Activated T-helper 1 cell treated with anti-CD3 and anti-CD28 coated beads, Interleukin-12 subunit alpha, Interleukin-12 subunit beta, Interleukin-2, Interleukin-4 antibody, amounts not matched to agents 30 ng/mL and 10 ng/mL and 1 ng/mL, durations not matched to agents 14 hours and 24 hours and 36 hours (primary cell): ENCODE data around the gene TSTD2. TPM values are rescaled to one million over a fixed set of nuclear protein-coding genes. Genes with fewer than 3 reads are reported as not detected.
"Not testable (repeated sequence)": the region's sequence is repeated elsewhere in the genome, so short reads cannot be mapped to it uniquely, and the experiment has no call there.

ENCODE experiments used
- DNase-seq: peaks from one replicate; pipeline ENCODE4 v3.0.0; 2021; ENCODE audit warnings: low spot score
- H3K27ac Mint-ChIP-seq: one replicate; pipeline ENCODE4 v1.8.0; 2021; ENCODE audit warnings: mild to moderate bottlenecking, mixed read lengths
- H3K27me3 Mint-ChIP-seq: one replicate; pipeline ENCODE4 v1.8.0; 2022; ENCODE audit warnings: mild to moderate bottlenecking, moderate library complexity, mixed read lengths; ENCODE audit not compliant: insufficient read depth
- H3K36me3 Mint-ChIP-seq: one replicate; pipeline ENCODE4 v1.8.0; 2021; ENCODE audit warnings: low read depth, mixed read lengths
- H3K4me1 Mint-ChIP-seq: one replicate; pipeline ENCODE4 v1.8.0; 2021; ENCODE audit warnings: low read depth, mixed read lengths
- H3K4me3 Mint-ChIP-seq: one replicate; pipeline ENCODE4 v1.8.0; 2021; ENCODE audit warnings: mild to moderate bottlenecking, moderate library complexity, mixed read lengths
- H3K9me3 Mint-ChIP-seq: one replicate; pipeline ENCODE4 v1.8.0; 2021; ENCODE audit warnings: mixed read lengths
- intact Hi-C: fragments of 100-400 bp; cut with micrococcal nuclease; formaldehyde crosslinking; loops from one replicate; pipeline ENCODE4 v1.15.1; 2024
- total RNA-seq: library from RNA; stranded (reverse); gene quantifications from 2 replicates; pipeline ENCODE4 v1.2.3, GENCODE V29; 2022

The TSTD2 gene
- total RNA-seq, 1 donor from 2014 or later = 16.4 TPM

- H3K27ac Mint-ChIP-seq, H3K27me3 Mint-ChIP-seq, H3K9me3 Mint-ChIP-seq, DNase-seq, H3K4me3 Mint-ChIP-seq, H3K36me3 Mint-ChIP-seq, H3K4me1 Mint-ChIP-seq: not testable (repeated sequence)
- intact Hi-C loops = loop anchor here (5.0 kb wide), 1 partner anchor 393 kb away; no protein-coding TSS in a partner anchor
These were observed 59.0 kb downstream of the TSTD2 start for GRCh38 chr9:97574101-97574571.

- H3K9me3 Mint-ChIP-seq = no peaks in the 10 kb centered on the region
- H3K4me1 Mint-ChIP-seq = peaks cover 9% of the 10 kb centered on the region
- no peak for DNase-seq
- no peak overlapping the region for H3K27ac Mint-ChIP-seq
- no peaks in the 10 kb centered on the region for H3K36me3 Mint-ChIP-seq
- no peak overlapping the region for H3K4me3 Mint-ChIP-seq
- no peaks in the 10 kb centered on the region for H3K27me3 Mint-ChIP-seq
- intact Hi-C loops = loop anchor here (5.0 kb wide), 1 partner anchor 394 kb away; no protein-coding TSS in a partner anchor
These were observed 59.6 kb downstream of the TSTD2 start for GRCh38 chr9:97573482-97574073.

GRCh38 chr9:97572892-97573365, 60.2 kb downstream of the TSTD2 start:
- DNase-seq = no peak
- Mint-ChIP-seq H3K27me3 (no peaks in the 10 kb centered on the region), H3K36me3 (peaks cover 2% of the 10 kb centered on the region), H3K4me3 (no peak overlapping the region), H3K4me1 (peaks cover 11% of the 10 kb centered on the region), H3K27ac (no peak overlapping the region), H3K9me3 (no peaks in the 10 kb centered on the region)
- intact Hi-C loops = loop anchor here (5.0 kb wide), 1 partner anchor 394 kb away; no protein-coding TSS in a partner anchor

GRCh38 chr9:97572196-97572891, 60.8 kb downstream of the TSTD2 start:
- Mint-ChIP-seq H3K4me1 (peaks cover 14% of the 10 kb centered on the region), H3K4me3 (no peak overlapping the region), H3K9me3 (no peaks in the 10 kb centered on the region), H3K27me3 (no peaks in the 10 kb centered on the region), H3K36me3 (peaks cover 2% of the 10 kb centered on the region), H3K27ac (no peak overlapping the region)
- DNase-seq = no peak
- intact Hi-C loops = loop anchor here (5.0 kb wide), 1 partner anchor 395 kb away; no protein-coding TSS in a partner anchor

- no peaks in the 10 kb centered on the region for H3K27me3 Mint-ChIP-seq
- no peak overlapping the region for H3K4me3 Mint-ChIP-seq
- H3K36me3 Mint-ChIP-seq = peaks cover 2% of the 10 kb centered on the region
- H3K9me3 Mint-ChIP-seq = no peaks in the 10 kb centered on the region
- no peak for DNase-seq
- no peak overlapping the region for H3K27ac Mint-ChIP-seq
- H3K4me1 Mint-ChIP-seq = peaks cover 14% of the 10 kb centered on the region
- intact Hi-C loops = loop anchor here (5.0 kb wide), 1 partner anchor 396 kb away; no protein-coding TSS in a partner anchor
These were observed 61.5 kb downstream of the TSTD2 start for GRCh38 chr9:97571664-97572063.

GRCh38 chr9:97570899-97571298, 62.3 kb downstream of the TSTD2 start:
- intact Hi-C loops = loop anchor here (5.0 kb wide), 1 partner anchor 396 kb away; no protein-coding TSS in a partner anchor
- Mint-ChIP-seq H3K27ac (no peak overlapping the region), H3K9me3 (no peaks in the 10 kb centered on the region), H3K36me3 (peaks cover 2% of the 10 kb centered on the region), H3K4me1 (peaks cover 14% of the 10 kb centered on the region), H3K4me3 (no peak overlapping the region), H3K27me3 (no peaks in the 10 kb centered on the region)
- no peak for DNase-seq

- Mint-ChIP-seq H3K27me3 (no peaks in the 10 kb centered on the region), H3K9me3 (no peaks in the 10 kb centered on the region), H3K4me1 (peaks cover 4% of the 10 kb centered on the region), H3K27ac (no peak overlapping the region), H3K36me3 (peaks cover 2% of the 10 kb centered on the region), H3K4me3 (no peak overlapping the region)
- DNase-seq = no peak
- intact Hi-C loops = no loop called here
These were observed 64.5 kb downstream of the TSTD2 start for GRCh38 chr9:97568461-97569275.

- Mint-ChIP-seq H3K27me3 (no peaks in the 10 kb centered on the region), H3K9me3 (no peaks in the 10 kb centered on the region), H3K36me3 (peaks cover 2% of the 10 kb centered on the region), H3K4me3 (no peak overlapping the region), H3K4me1 (peaks cover 4% of the 10 kb centered on the region), H3K27ac (no peak overlapping the region)
- no peak for DNase-seq
- intact Hi-C loops = no loop called here
These were observed 65.3 kb downstream of the TSTD2 start for GRCh38 chr9:97567894-97568202.

- Mint-ChIP-seq H3K4me1 (peaks cover 4% of the 10 kb centered on the region), H3K9me3 (no peaks in the 10 kb centered on the region), H3K36me3 (peaks cover 2% of the 10 kb centered on the region), H3K27ac (no peak overlapping the region), H3K27me3 (no peaks in the 10 kb centered on the region), H3K4me3 (no peak overlapping the region)
- DNase-seq = no peak
- intact Hi-C loops = no loop called here
These were observed 65.8 kb downstream of the TSTD2 start for GRCh38 chr9:97567182-97567893.

GRCh38 chr9:97565262-97565661, 67.9 kb downstream of the TSTD2 start:
- H3K4me1 Mint-ChIP-seq = peaks cover 4% of the 10 kb centered on the region
- intact Hi-C loops = no loop called here
- peaks cover 2% of the 10 kb centered on the region for H3K36me3 Mint-ChIP-seq
- no peaks in the 10 kb centered on the region for H3K9me3 Mint-ChIP-seq
- no peaks in the 10 kb centered on the region for H3K27me3 Mint-ChIP-seq
- H3K4me3 Mint-ChIP-seq = no peak overlapping the region
- no peak overlapping the region for H3K27ac Mint-ChIP-seq
- DNase-seq = no peak

- no peak overlapping the region for H3K27ac Mint-ChIP-seq
- peaks cover 2% of the 10 kb centered on the region for H3K36me3 Mint-ChIP-seq
- DNase-seq = no peak
- H3K9me3 Mint-ChIP-seq = no peaks in the 10 kb centered on the region
- peaks cover 9% of the 10 kb centered on the region for H3K4me1 Mint-ChIP-seq
- intact Hi-C loops = no loop called here
- peaks cover 3% of the 10 kb centered on the region for H3K27me3 Mint-ChIP-seq
- H3K4me3 Mint-ChIP-seq = no peak overlapping the region
These were observed 68.6 kb downstream of the TSTD2 start for GRCh38 chr9:97564291-97565175.
